PC-3 (cell line): ENCODE results near the gene RBPMS2.

ENCODE experiments used
- EZH2phosphoT487 ChIP-seq: fragments of 300-600 bp; sonication (generic); IDR thresholded peaks from 2 replicates; pipeline ENCODE4 v1.6.1; 2018; ENCODE audit warnings: mild to moderate bottlenecking, antibody characterized with exemption, low read length, borderline replicate concordance
- TF ChIP-seq, protein P1 (sequence below): fragments of 300-600 bp; sonication (generic); conservative IDR thresholded peaks from 2 replicates; pipeline ENCODE4 v1.5.1; 2017; ENCODE audit warnings: antibody characterized with exemption, low read depth, mild to moderate bottlenecking, low read length

DNA sequence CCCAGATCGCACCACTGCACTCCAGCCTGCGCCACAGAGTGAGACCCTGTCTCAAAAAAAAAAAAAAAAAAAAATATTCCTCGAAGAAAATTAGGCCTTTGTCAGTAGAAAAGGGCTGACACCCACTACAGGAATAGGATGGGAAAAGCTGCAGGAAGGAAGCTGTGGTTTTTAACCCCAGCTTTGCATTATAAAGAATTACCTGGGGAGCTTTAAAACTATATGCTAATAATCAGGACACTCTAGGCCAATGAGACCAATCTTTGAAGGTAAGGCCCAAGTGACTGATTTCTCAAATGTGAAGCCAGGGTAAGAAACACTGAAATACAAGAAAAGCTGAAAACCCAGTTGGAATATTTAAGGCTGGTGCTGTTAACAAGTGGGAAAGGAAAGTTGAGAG is 74.3 kb downstream of the RBPMS2 start:
- TF ChIP-seq EZH2phosphoT487: no peak
- TF ChIP-seq, protein P1, sequence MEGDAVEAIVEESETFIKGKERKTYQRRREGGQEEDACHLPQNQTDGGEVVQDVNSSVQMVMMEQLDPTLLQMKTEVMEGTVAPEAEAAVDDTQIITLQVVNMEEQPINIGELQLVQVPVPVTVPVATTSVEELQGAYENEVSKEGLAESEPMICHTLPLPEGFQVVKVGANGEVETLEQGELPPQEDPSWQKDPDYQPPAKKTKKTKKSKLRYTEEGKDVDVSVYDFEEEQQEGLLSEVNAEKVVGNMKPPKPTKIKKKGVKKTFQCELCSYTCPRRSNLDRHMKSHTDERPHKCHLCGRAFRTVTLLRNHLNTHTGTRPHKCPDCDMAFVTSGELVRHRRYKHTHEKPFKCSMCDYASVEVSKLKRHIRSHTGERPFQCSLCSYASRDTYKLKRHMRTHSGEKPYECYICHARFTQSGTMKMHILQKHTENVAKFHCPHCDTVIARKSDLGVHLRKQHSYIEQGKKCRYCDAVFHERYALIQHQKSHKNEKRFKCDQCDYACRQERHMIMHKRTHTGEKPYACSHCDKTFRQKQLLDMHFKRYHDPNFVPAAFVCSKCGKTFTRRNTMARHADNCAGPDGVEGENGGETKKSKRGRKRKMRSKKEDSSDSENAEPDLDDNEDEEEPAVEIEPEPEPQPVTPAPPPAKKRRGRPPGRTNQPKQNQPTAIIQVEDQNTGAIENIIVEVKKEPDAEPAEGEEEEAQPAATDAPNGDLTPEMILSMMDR: no peak
